GM12878 (cell line): Measurements from ENCODE around the gene CKB. TPM values are rescaled to one million over a fixed set of nuclear protein-coding genes. Genes with fewer than 3 reads are reported as not detected.

Source experiments
- ATAC-seq: fragments of 200-7000 bp; cut with Tn5 transposase; 3 replicates; pipeline ENCODE4 v1.9.1; 2020; ENCODE audit warnings: mild to moderate bottlenecking, moderate library complexity
- BruUV-seq: library from RNA; stranded (reverse); fragments of 400-500 nt; replicated peaks from 2 replicates; lab custom pipeline; 2021; lab: Mats Ljungman, UMichigan
- CTCF ChIA-PET: fragments of 300-600 bp; sonication (Branson Sonifier 250); formaldehyde crosslinking; extraction: SDS; loops from one replicate; lab custom pipeline; 2021; ENCODE audit warnings: inconsistent platforms; lab: Yijun Ruan, JAX
- POLR2A ChIA-PET: fragments of 350-600 bp; formaldehyde crosslinking; extraction: SDS; loops from one replicate; lab custom pipeline; 2021; ENCODE audit warnings: inconsistent platforms; lab: Charles Lee
- RAD21 ChIA-PET: fragments of 300-600 bp; sonication (Branson Sonifier 250); formaldehyde crosslinking; loops from one replicate; lab custom pipeline; 2023; ENCODE audit warnings: antibody characterized with exemption; ENCODE audit not compliant: unreplicated experiment; lab: Charles Lee
- SMC1A ChIA-PET: fragments of 300-600 bp; sonication (Branson Sonifier 250); formaldehyde crosslinking; loops from one replicate; lab custom pipeline; 2023; ENCODE audit not compliant: unreplicated experiment, uncharacterized antibody; lab: Charles Lee
- DNase-seq: peaks from one replicate; pipeline ENCODE4 v3.0.0-alpha.2; 2011; ENCODE audit warnings: low read depth, low spot score
- FAIRE-seq: peaks from 3 replicates; lab custom pipeline; 2011; peaks lifted over from hg19 to GRCh38; lab: Jason Lieb, UNC
- H2AFZ ChIP-seq: 2 replicates; pipeline ENCODE4 v1.6.0; 2011; ENCODE audit warnings: low read depth, low read length, control low read depth; ENCODE audit not compliant: control insufficient read depth
- H3K27ac ChIP-seq: 2 replicates; pipeline ENCODE4 v1.5.1; 2011; ENCODE audit warnings: control low read depth; ENCODE audit not compliant: control insufficient read depth, insufficient read depth
- H3K27me3 ChIP-seq, 2 experiments: replicated peaks in 1 of 2; 2 replicates each; pipeline versions ENCODE4 v1.6.0 to v1.6.1; 2011; ENCODE audit warnings: low read length in 1 of 2; ENCODE audit not compliant: control insufficient read depth in 2 of 2, insufficient read depth in 2 of 2
- H3K36me3 ChIP-seq, 2 experiments: 2 replicates each; pipeline ENCODE4 v1.5.1; 2011; ENCODE audit warnings: low read length in 1 of 2; ENCODE audit not compliant: control insufficient read depth in 2 of 2, insufficient read depth in 2 of 2
- H3K4me1 ChIP-seq: 2 replicates; pipeline ENCODE4 v1.6.1; 2011; ENCODE audit warnings: mild to moderate bottlenecking, low read length, moderate library complexity, mixed read lengths; ENCODE audit not compliant: control insufficient read depth, insufficient read depth
- H3K4me2 ChIP-seq: 2 replicates; pipeline ENCODE4 v1.6.0; 2011; ENCODE audit warnings: control low read depth; ENCODE audit not compliant: control insufficient read depth, insufficient read depth
- H3K4me3 ChIP-seq: fragments of 200-600 bp; sonication (generic); 2 replicates; pipeline ENCODE4 v1.5.1; 2016
- H3K79me2 ChIP-seq: 2 replicates; pipeline ENCODE4 v1.6.0; 2011; ENCODE audit warnings: low read length; ENCODE audit not compliant: control insufficient read depth, insufficient read depth
- H3K9ac ChIP-seq: 2 replicates; pipeline ENCODE4 v1.8.0; 2011; ENCODE audit warnings: low read length, control low read depth, mixed read lengths; ENCODE audit not compliant: control insufficient read depth, insufficient read depth
- H3K9me3 ChIP-seq: replicated peaks from 3 replicates; pipeline ENCODE4 v1.5.1; 2011; ENCODE audit warnings: mild to moderate bottlenecking, low read length; ENCODE audit not compliant: control insufficient read depth, insufficient read depth
- H4K20me1 ChIP-seq: 2 replicates; pipeline ENCODE4 v1.6.0; 2011; ENCODE audit not compliant: control insufficient read depth, insufficient read depth
- BRCA1 ChIP-seq: IDR thresholded peaks from 2 replicates; pipeline ENCODE4 v1.6.1; 2011; ENCODE audit warnings: low read depth, low read length, improper control_type of control experiment
- E4F1 ChIP-seq: fragments of 450-650 bp; IDR thresholded peaks from 2 replicates; pipeline ENCODE4 v1.6.1; 2018; ENCODE audit warnings: borderline replicate concordance, mild to moderate bottlenecking; ENCODE audit not compliant: partially characterized antibody
- IRF4 ChIP-seq: IDR thresholded peaks from 2 replicates; pipeline ENCODE4 v1.6.1; 2011; ENCODE audit warnings: low read depth, low read length
- MTA2 ChIP-seq: fragments of 450-650 bp; IDR thresholded peaks from 2 replicates; pipeline ENCODE4 v1.6.1; 2016; ENCODE audit warnings: low read depth, mild to moderate bottlenecking, moderate library complexity
- NBN ChIP-seq: fragments of 450-650 bp; IDR thresholded peaks from 2 replicates; pipeline ENCODE4 v1.6.1; 2016
- RAD51 ChIP-seq: fragments of 450-650 bp; IDR thresholded peaks from 2 replicates; pipeline ENCODE4 v1.6.1; 2016; ENCODE audit warnings: moderate library complexity, mild to moderate bottlenecking, inconsistent platforms
- SPI1 ChIP-seq: IDR thresholded peaks from 2 replicates; pipeline ENCODE4 v1.6.1; 2011; ENCODE audit warnings: low read depth, mild to moderate bottlenecking, low read length, moderate library complexity, borderline replicate concordance; ENCODE audit not compliant: insufficient read depth
- USF1 ChIP-seq: IDR thresholded peaks from 2 replicates; pipeline ENCODE4 v1.6.1; 2011; ENCODE audit warnings: borderline replicate concordance, low read depth, mild to moderate bottlenecking, moderate library complexity, mixed read lengths, low read length; ENCODE audit not compliant: insufficient read depth; ENCODE audit errors: extremely low read length
- ZNF274 ChIP-seq: IDR thresholded peaks from one replicate; pipeline ENCODE4 v1.8.0; 2011; ENCODE audit not compliant: insufficient read length, insufficient read depth
- WGBS: methylation state at CpG from one replicate; pipeline ENCODE4 v1.1.6; 2016; ENCODE audit warnings: low lambda C conversion rate; ENCODE audit not compliant: insufficient replicate concordance, insufficient coverage; ENCODE audit errors: missing lambda C conversion rate; 5-methylcytosine and 5-hydroxymethylcytosine counted together
- in situ Hi-C: fragments of 300-500 bp; cut with MboI; formaldehyde crosslinking; loops from 9 replicates; pipeline ENCODE4 v1.14.3; 2018; ENCODE audit warnings: mixed read lengths
- intact Hi-C: fragments of 100-400 bp; cut with micrococcal nuclease; formaldehyde crosslinking; loops from one replicate; pipeline ENCODE4 v1.14.2; 2022; ENCODE audit not compliant: unreplicated experiment
- polyA plus RNA-seq, 11 experiments: library from polyadenylated mRNA; depleted of rRNA in 4 of 11; unstranded in 6 of 11; stranded (reverse) in 5 of 11; fragments of >200 nt; fragmentation: Nextera tagmentation in 4 of 11; fragmentation: Illumina TruSeq in 1 of 11; extraction: Ambion mirVana in 4 of 11; extraction: Trizol in 1 of 11; gene quantifications; 1 replicate in 1 of 11; 2 replicates in 10 of 11; pipeline versions ENCODE4 v1.2.1 to v1.2.3, GENCODE V29; 2011 to 2016; ENCODE audit warnings: inconsistent platforms in 2 of 11, missing spikeins in 2 of 11, low read depth in 1 of 11
- total RNA-seq, 4 experiments: library from RNA; depleted of rRNA in 3 of 4; stranded (reverse); fragments of >200 nt in 3 of 4; fragmentation: Illumina TruSeq in 1 of 4; extraction: Trizol in 1 of 4; gene quantifications; 2 replicates each; pipeline versions ENCODE4 v1.2.1 to v1.2.3, GENCODE V29; 2013 to 2021

The CKB gene
- total and polyA plus RNA-seq, 10 of the 15 experiments (the other 5 are each of a cell fraction or from before 2014, with no cell fraction given): 0.40 to 6.1 (median 2.3) TPM

- no peaks in the 10 kb centered on the region; the same call in 2 of the 3 replicates for H3K9me3 ChIP-seq
- no peak overlapping the region for H3K4me3 ChIP-seq
- no peaks in the 10 kb centered on the region for H4K20me1 ChIP-seq
- ChIA-PET SMC1A (interaction anchor here (1.6 to 1.7 kb wide), 2 partner anchors 23 to 37 kb away, joined by 3 to 5 read pairs; no protein-coding TSS in a partner anchor), CTCF (interaction anchor here (0.7 to 6.5 kb wide), 4 partner anchors 9 to 1806 kb away, joined by 3 to 53 read pairs (median 22); partner anchors contain the start of gene TRMT61A), RAD21 (interaction anchor here (0.6 to 1.4 kb wide), 3 partner anchors 10 to 44 kb away, joined by 3 to 7 read pairs (median 5); no protein-coding TSS in a partner anchor), POLR2A (interaction anchor here (1.3 kb wide), 1 partner anchor 24 kb away, joined by 4 read pairs; no protein-coding TSS in a partner anchor)
- H3K79me2 ChIP-seq: no peaks in the 10 kb centered on the region
- intact Hi-C loops (no loop called here), in situ Hi-C loops (no loop called here)
- H2AFZ ChIP-seq: peak overlapping the region; percentile 62; the same call in 1 of the 2 replicates
- DNase-seq: no peak
- no peak for TF ChIP-seq BRCA1
- TF ChIP-seq E4F1: no peak
- no peak for TF ChIP-seq SPI1
- TF ChIP-seq NBN: no peak
- TF ChIP-seq MTA2: no peak
- TF ChIP-seq ZNF274: no peak
- TF ChIP-seq IRF4: no peak
- no peak for TF ChIP-seq RAD51
- no peak for TF ChIP-seq USF1
- H3K27ac ChIP-seq: no peak overlapping the region
- WGBS: 7% methylated on average over 10 of the region's 10 CpGs
- H3K9ac ChIP-seq: peak overlapping the region; percentile 34; the same call in 1 of the 2 replicates
- peaks cover 25% of the 10 kb centered on the region for H3K4me1 ChIP-seq
- H3K36me3 ChIP-seq: no peaks in the 10 kb centered on the region
- peak; percentile 29 for ATAC-seq
- no TSS peak for BruUV-seq
- peak overlapping the region; percentile 97 for H3K4me2 ChIP-seq
- no peak for FAIRE-seq
- H3K27me3 ChIP-seq: peaks cover 2% of the 10 kb centered on the region in 2 experiments; a peak in 2 of 4 replicates
Observed at GRCh38 chr14:103520269-103520656, 2.4 kb downstream of the CKB start.
